Gastroesophageal sphincter (tissue), 3 donors: ENCODE data around the gene TRMT61A.

ENCODE experiments used
- CTCF ChIP-seq, 4 experiments: fragments of 200-600 bp in 2 of 4; fragments of 450-650 bp in 2 of 4; sonication (generic) in 1 of 4; IDR thresholded peaks; one replicate each; pipeline ENCODE4 v1.5.1; 2017 to 2019; ENCODE audit warnings: antibody characterized with exemption in 4 of 4, mild to moderate bottlenecking in 2 of 4, moderate library complexity in 2 of 4
- EP300 ChIP-seq: sonication (generic); formaldehyde crosslinking; IDR thresholded peaks from one replicate; pipeline ENCODE4 v1.6.1; 2017; ENCODE audit warnings: antibody characterized with exemption, mild to moderate bottlenecking

GRCh38 chr14:103543721-103544387 lies 14.9 kb downstream of the TRMT61A start:
- no peak for TF ChIP-seq CTCF (IDR thresholded peaks at IDR 0.05)
- no peak for TF ChIP-seq EP300
